HEK293T (cell line): ENCODE measurements around the gene GMCL2.

ENCODE experiments used
- BHLHE40 ChIP-seq: fragments of 450-650 bp; IDR thresholded peaks from 2 replicates; pipeline ENCODE4 v1.6.1; 2016; ENCODE audit warnings: mild to moderate bottlenecking, moderate library complexity, borderline replicate concordance
- FOXA1 ChIP-seq: fragments of 450-650 bp; IDR thresholded peaks from 2 replicates; pipeline ENCODE4 v1.6.1; 2016; ENCODE audit warnings: mild to moderate bottlenecking
- SUZ12 ChIP-seq: fragments of 450-650 bp; IDR thresholded peaks from 2 replicates; pipeline ENCODE4 v1.6.1; 2016; ENCODE audit warnings: mild to moderate bottlenecking
- TARDBP ChIP-seq: fragments of 450-650 bp; IDR thresholded peaks from 2 replicates; pipeline ENCODE4 v1.6.1; 2016

DNA sequence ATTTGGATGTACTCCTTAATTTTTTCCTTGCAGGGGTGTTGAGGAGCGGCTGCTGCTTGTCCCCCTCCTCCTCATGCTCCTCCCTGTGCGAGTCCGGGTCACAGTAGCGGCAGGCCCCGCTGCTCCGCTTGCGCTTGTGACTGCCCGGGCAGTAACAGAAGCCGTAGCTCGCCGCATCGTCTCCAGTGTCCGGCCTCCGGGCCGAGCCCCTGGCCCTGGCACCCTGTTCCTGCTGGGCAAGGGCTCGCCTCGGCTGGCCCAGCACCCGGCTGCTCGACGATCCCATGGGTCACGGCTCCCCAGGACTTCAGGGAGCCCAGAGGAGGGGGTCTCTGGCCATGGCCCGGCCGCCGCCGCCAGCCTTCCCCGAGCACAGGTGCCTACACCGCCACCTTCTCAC, at the start of gene GMCL2:
- TF ChIP-seq TARDBP (no peak), BHLHE40 (no peak), FOXA1 (no peak), SUZ12 (no peak)
